ENCODE data around the gene RILPL1. TPM values are rescaled to one million over a fixed set of nuclear protein-coding genes. Genes with fewer than 3 reads are reported as not detected.

Gene RILPL1
- polyA plus RNA-seq, 1 donor: 9.7 TPM

DNA sequence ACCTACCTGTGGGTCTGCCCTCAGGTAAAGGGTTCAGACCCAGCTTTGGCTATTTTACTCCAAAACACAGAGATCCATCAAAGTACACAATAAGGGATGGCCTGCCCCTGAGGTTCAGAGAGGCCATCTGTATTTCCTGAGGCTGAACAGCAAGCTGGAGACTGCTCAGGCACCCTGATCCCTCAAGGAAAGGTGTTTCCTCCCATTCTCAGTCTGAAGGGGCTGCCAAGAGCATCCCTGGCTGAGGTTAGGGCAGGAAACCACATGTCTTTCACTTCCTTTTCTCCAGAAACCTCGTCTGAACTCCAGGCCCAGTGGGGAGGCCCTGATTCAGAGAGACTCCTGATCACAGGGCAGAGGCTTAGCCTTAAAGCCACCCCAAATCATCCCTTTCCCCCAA is 1.5 kb downstream of the RILPL1 start:
- no peak overlapping the region for H3K27ac ChIP-seq (ENCODE audit: low read length)
- no peaks in the 10 kb centered on the region for H3K27me3 ChIP-seq (ENCODE audit: control insufficient read depth, insufficient read depth, low read length)
- no peak overlapping the region for H3K4me3 ChIP-seq (ENCODE audit: low read length)
- no peak for DNase-seq
- H3K4me1 ChIP-seq (ENCODE audit: control insufficient read depth, insufficient read depth, low read length): peaks cover 5% of the 10 kb centered on the region
- no peaks in the 10 kb centered on the region for H3K36me3 ChIP-seq (ENCODE audit: control insufficient read depth, insufficient read depth, low read length)
- no CpG with 5 or more reads among the region's 1 CpG for WGBS (ENCODE audit: insufficient coverage, low lambda C conversion rate)
- no peaks in the 10 kb centered on the region for H3K9me3 ChIP-seq (ENCODE audit: control insufficient read depth, low read depth, low read length)

DNA sequence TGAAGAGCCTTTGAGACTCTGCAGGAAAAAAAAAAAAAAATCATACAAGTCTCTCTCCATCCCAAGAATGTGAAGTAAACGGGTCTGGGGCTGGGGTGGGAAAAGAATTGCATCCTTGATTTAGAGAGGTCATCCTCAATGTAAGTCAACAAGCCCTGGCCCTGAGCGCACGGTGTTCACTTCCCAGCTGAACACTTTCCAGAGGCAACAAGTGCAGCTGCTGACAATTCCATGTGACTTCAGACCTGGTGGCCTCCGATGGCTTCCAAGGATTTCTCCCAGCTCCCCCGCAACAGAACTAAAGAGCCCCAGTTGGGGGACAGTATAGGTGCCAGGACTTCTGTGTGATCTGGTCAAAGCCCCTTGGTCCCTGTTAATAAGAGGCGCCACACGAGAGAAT is 2.4 kb downstream of the RILPL1 start:
- H3K36me3 ChIP-seq (ENCODE audit: control insufficient read depth, insufficient read depth, low read length): no peaks in the 10 kb centered on the region
- peaks cover 5% of the 10 kb centered on the region for H3K4me1 ChIP-seq (ENCODE audit: control insufficient read depth, insufficient read depth, low read length)
- no peaks in the 10 kb centered on the region for H3K27me3 ChIP-seq (ENCODE audit: control insufficient read depth, insufficient read depth, low read length)
- no peak overlapping the region for H3K4me3 ChIP-seq (ENCODE audit: low read length)
- no peaks in the 10 kb centered on the region for H3K9me3 ChIP-seq (ENCODE audit: control insufficient read depth, low read depth, low read length)
- no CpG with 5 or more reads among the region's 7 CpGs for WGBS (ENCODE audit: insufficient coverage, low lambda C conversion rate)
- H3K27ac ChIP-seq (ENCODE audit: low read length): no peak overlapping the region
- no peak for DNase-seq

DNA sequence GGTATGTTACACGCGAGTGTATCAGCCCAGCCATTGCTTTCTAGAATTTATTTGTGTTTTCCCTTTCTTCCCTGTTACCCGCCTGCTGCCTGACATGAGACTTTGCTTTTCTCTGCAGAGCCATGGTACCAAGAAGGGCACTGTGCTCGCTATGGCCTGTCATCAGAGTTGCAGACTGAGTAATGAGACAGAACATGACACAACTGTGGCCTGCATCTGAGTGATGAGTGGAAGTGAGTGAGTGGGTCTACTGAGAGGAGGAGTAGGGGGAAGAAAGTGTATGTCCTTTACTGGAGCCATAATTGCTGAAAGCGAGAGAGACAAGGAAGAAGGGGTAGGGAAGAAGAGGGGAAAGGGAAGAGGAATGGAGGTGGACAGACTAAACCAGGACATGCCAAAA is 2.9 kb downstream of the RILPL1 start:
- no peak overlapping the region for H3K27ac ChIP-seq (ENCODE audit: low read length)
- H3K4me1 ChIP-seq (ENCODE audit: control insufficient read depth, insufficient read depth, low read length): peaks cover 5% of the 10 kb centered on the region
- no peaks in the 10 kb centered on the region for H3K27me3 ChIP-seq (ENCODE audit: control insufficient read depth, insufficient read depth, low read length)
- WGBS (ENCODE audit: insufficient coverage, low lambda C conversion rate): 95% methylated on average over 3 of the region's 5 CpGs
- no peak overlapping the region for H3K4me3 ChIP-seq (ENCODE audit: low read length)
- no peaks in the 10 kb centered on the region for H3K36me3 ChIP-seq (ENCODE audit: control insufficient read depth, insufficient read depth, low read length)
- no peak for DNase-seq
- H3K9me3 ChIP-seq (ENCODE audit: control insufficient read depth, low read depth, low read length): no peaks in the 10 kb centered on the region

DNA sequence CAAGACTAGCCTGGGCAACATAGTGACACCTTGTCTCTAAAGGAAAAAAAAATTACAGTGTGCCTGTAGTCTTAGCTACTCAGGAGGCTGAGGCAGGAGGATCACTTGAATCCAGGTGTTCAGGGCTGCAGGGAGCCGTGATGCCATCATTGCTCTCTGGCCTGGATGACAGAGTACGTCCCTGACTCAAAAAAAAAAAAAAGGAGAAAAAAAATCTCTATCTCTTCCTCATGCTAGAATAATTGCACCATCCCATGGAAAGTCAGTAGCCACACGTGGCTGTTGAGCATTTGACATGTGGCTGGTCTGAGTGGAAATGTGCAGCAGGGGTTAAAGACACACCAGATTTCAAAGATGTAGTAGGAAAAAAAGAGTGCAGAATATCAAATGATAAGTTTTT is 3.8 kb downstream of the RILPL1 start:
- no peak overlapping the region for H3K4me3 ChIP-seq (ENCODE audit: low read length)
- 73% methylated on average over 2 of the region's 3 CpGs for WGBS (ENCODE audit: insufficient coverage, low lambda C conversion rate)
- H3K36me3 ChIP-seq (ENCODE audit: control insufficient read depth, insufficient read depth, low read length): no peaks in the 10 kb centered on the region
- no peaks in the 10 kb centered on the region for H3K27me3 ChIP-seq (ENCODE audit: control insufficient read depth, insufficient read depth, low read length)
- no peak for DNase-seq
- H3K4me1 ChIP-seq (ENCODE audit: control insufficient read depth, insufficient read depth, low read length): peaks cover 5% of the 10 kb centered on the region
- H3K27ac ChIP-seq (ENCODE audit: low read length): no peak overlapping the region
- no peaks in the 10 kb centered on the region for H3K9me3 ChIP-seq (ENCODE audit: control insufficient read depth, low read depth, low read length)

DNA sequence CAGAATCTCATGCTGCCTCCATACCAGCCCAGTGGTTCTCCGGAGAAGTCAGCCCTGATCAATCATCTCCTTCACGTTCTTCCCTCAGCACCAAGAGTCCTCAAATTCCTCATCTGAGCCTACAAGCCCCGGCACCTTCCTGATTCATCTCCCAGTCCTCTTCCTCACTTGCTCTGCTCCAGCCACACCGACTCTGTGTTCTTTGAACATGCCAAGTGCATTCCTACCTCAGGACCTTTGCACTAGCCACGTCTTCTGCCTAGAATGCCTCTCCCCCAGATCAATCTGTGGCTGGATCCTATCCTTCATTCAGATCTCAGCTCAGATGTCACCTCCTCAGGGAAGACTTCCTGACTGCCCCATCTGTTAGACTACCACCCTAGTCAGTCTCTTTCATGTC is 4.7 kb downstream of the RILPL1 start:
- peaks cover 7% of the 10 kb centered on the region for H3K36me3 ChIP-seq (ENCODE audit: control insufficient read depth, insufficient read depth, low read length)
- no peak overlapping the region for H3K4me3 ChIP-seq (ENCODE audit: low read length)
- no peak for DNase-seq
- no peak overlapping the region for H3K27ac ChIP-seq (ENCODE audit: low read length)
- H3K4me1 ChIP-seq (ENCODE audit: control insufficient read depth, insufficient read depth, low read length): peaks cover 5% of the 10 kb centered on the region
- H3K9me3 ChIP-seq (ENCODE audit: control insufficient read depth, low read depth, low read length): no peaks in the 10 kb centered on the region
- WGBS (ENCODE audit: insufficient coverage, low lambda C conversion rate): 88% methylated on average over 3 of the region's 5 CpGs
- no peaks in the 10 kb centered on the region for H3K27me3 ChIP-seq (ENCODE audit: control insufficient read depth, insufficient read depth, low read length)

DNA sequence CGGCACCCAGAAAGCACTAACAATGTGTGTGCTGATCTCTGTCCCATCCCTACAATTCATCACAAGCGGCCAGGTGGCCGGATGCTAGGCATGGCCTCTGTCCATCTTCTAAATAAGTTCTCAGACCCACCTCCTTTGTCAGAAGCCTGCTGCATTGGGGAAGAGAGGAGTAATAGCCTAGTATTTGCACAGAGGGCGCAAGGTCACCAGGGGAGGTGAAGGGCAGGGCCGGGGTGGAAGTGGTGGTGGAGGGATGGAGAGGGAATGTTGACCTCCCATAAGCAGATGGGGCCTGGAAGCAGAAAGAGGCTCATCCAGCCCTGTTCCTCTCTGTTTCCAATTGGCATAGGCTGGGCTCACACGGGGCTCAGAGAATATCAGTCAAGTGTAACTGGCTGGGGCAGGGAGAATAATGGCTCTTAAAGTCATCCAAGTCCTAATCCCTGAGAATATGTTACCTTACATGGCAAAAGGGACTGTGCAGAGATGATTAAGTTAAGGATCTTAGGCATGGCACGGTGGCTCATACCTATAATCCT is 6.9 kb downstream of the RILPL1 start:
- no peak overlapping the region for H3K27ac ChIP-seq (ENCODE audit: low read length)
- peaks cover 24% of the 10 kb centered on the region for H3K36me3 ChIP-seq (ENCODE audit: control insufficient read depth, insufficient read depth, low read length)
- no peaks in the 10 kb centered on the region for H3K9me3 ChIP-seq (ENCODE audit: control insufficient read depth, low read depth, low read length)
- no peak for DNase-seq
- H3K4me3 ChIP-seq (ENCODE audit: low read length): no peak overlapping the region
- no CpG with 5 or more reads among the region's 7 CpGs for WGBS (ENCODE audit: insufficient coverage, low lambda C conversion rate)
- no peaks in the 10 kb centered on the region for H3K27me3 ChIP-seq (ENCODE audit: control insufficient read depth, insufficient read depth, low read length)
- no peaks in the 10 kb centered on the region for H3K4me1 ChIP-seq (ENCODE audit: control insufficient read depth, insufficient read depth, low read length)

DNA sequence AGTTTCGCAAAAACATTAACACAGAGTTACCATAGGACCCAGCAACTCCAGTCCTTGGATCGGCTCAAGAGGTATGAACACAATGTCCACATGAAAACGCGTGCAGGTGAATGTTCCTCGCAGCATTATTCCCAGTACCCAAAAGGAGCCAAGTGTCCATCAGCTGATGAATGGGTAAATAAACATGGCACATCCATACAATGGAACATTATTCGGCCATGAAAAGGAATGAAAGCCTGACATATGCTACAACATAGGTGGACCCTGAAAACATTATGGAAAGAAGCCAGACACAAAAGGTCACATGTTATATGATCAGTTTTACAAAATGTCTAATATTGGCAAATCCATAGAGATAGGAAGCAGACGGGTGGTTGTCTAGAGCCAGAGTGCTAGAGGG is 9.1 kb downstream of the RILPL1 start:
- Histone ChIP-seq H3K27me3 (ENCODE audit: control insufficient read depth, insufficient read depth, low read length) (no peaks in the 10 kb centered on the region), H3K27ac (ENCODE audit: low read length) (no peak overlapping the region), H3K4me1 (ENCODE audit: control insufficient read depth, insufficient read depth, low read length) (no peaks in the 10 kb centered on the region), H3K9me3 (ENCODE audit: control insufficient read depth, low read depth, low read length) (no peaks in the 10 kb centered on the region), H3K4me3 (ENCODE audit: low read length) (no peak overlapping the region), H3K36me3 (ENCODE audit: control insufficient read depth, insufficient read depth, low read length) (peaks cover 31% of the 10 kb centered on the region)
- 100% methylated on average over 1 of the region's 7 CpGs for WGBS (ENCODE audit: insufficient coverage, low lambda C conversion rate)
- DNase-seq: no peak

DNA sequence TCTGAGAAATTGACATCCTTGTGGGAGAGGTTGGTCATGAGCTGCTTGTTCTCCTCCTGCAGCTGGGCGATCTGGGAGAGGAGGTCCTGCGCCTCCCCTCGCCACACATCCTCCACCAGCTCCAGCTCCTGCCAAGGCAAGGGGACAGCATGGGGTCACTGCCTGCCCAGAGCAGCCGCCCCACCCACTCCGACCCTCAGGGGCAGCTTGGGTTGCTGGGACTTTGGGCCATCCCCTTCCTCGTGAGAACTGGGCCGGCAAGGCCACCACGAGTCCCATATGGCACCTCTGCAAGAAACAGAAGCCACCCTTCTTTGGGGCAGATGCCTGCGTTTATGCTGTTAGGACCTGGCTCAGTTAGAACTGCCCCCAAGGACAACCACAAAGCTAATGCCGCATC is 10.0 kb downstream of the RILPL1 start:
- Histone ChIP-seq H3K4me1 (ENCODE audit: control insufficient read depth, insufficient read depth, low read length) (no peaks in the 10 kb centered on the region), H3K9me3 (ENCODE audit: control insufficient read depth, low read depth, low read length) (no peaks in the 10 kb centered on the region), H3K27ac (ENCODE audit: low read length) (no peak overlapping the region), H3K36me3 (ENCODE audit: control insufficient read depth, insufficient read depth, low read length) (peaks cover 31% of the 10 kb centered on the region), H3K4me3 (ENCODE audit: low read length) (no peak overlapping the region), H3K27me3 (ENCODE audit: control insufficient read depth, insufficient read depth, low read length) (no peaks in the 10 kb centered on the region)
- WGBS (ENCODE audit: insufficient coverage, low lambda C conversion rate): no CpG with 5 or more reads among the region's 10 CpGs
- DNase-seq: no peak

DNA sequence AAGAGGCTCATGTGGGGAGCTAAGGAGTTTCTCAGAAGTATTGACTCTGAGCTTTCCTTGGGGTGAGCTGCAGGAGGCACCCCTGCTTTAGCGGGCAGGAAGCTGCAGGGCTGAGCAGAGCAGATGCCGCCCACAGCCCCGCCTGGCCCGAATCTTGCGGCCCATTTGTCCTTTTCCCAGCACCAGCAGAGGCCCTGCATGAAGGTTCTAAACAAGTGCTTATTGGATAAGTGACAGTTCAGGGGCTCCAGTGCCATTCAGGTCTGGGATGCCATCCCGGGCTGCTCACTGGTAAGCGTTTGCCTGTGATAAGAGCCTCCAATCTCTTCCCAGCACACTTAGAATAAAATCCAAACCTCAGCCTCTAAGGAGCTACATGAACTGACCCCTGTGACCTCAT is 11.4 kb downstream of the RILPL1 start:
- H3K27me3 ChIP-seq (ENCODE audit: control insufficient read depth, insufficient read depth, low read length): no peaks in the 10 kb centered on the region
- no peak for DNase-seq
- H3K9me3 ChIP-seq (ENCODE audit: control insufficient read depth, low read depth, low read length): no peaks in the 10 kb centered on the region
- no peak overlapping the region for H3K4me3 ChIP-seq (ENCODE audit: low read length)
- no peak overlapping the region for H3K27ac ChIP-seq (ENCODE audit: low read length)
- H3K4me1 ChIP-seq (ENCODE audit: control insufficient read depth, insufficient read depth, low read length): no peaks in the 10 kb centered on the region
- WGBS (ENCODE audit: insufficient coverage, low lambda C conversion rate): no CpG with 5 or more reads among the region's 7 CpGs
- peaks cover 41% of the 10 kb centered on the region for H3K36me3 ChIP-seq (ENCODE audit: control insufficient read depth, insufficient read depth, low read length)

DNA sequence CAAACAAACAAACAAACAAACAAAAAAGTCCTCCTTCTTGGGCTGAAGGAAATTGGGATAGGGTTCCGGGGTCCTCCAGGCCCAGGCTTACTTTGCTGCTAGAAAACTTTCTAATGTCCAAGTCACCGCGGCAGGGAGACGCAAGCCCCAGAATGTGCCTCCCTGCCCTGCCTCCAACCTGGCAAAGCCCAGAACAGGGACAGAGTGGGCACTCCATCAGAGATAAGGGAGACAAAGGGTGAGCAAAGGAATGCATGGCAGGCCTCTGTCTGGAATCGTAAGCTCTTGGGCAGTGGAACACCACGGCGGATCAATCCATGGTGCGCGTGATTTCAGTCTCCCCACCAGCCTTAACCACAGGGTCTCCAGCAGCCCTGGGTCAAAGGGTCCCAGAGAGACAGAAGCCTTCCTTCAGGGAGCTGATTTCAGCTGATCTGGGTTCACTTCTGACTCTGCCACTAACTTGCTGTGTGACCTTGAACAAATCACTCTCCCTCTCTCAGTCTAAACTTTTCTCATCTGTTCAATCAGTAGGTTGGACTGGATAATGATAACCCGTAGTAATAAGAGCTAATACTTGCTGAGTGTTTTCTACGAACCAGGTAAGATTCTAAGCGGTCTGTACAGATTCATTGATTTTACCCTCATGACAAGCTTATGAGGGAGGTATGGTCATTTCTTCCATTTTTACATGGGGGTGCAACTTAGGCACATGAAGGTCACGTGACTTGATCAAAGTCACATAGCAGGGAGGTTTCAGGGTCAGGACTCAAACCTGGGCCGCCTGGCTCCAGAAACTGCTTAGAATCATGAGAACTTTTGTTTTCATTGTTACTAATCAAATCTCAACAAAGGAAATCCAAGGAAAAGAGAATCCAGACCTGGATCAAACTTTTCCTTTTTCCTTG is 12.7 kb downstream of the RILPL1 start:
- Histone ChIP-seq H3K9me3 (ENCODE audit: control insufficient read depth, low read depth, low read length) (no peaks in the 10 kb centered on the region), H3K4me3 (ENCODE audit: low read length) (no peak overlapping the region), H3K36me3 (ENCODE audit: control insufficient read depth, insufficient read depth, low read length) (peaks cover 52% of the 10 kb centered on the region), H3K27ac (ENCODE audit: low read length) (no peak overlapping the region), H3K27me3 (ENCODE audit: control insufficient read depth, insufficient read depth, low read length) (no peaks in the 10 kb centered on the region), H3K4me1 (ENCODE audit: control insufficient read depth, insufficient read depth, low read length) (no peaks in the 10 kb centered on the region)
- DNase-seq: no peak
- WGBS (ENCODE audit: insufficient coverage, low lambda C conversion rate): 100% methylated on average over 1 of the region's 14 CpGs
